ENCODE results near the gene BRD2. TPM values are rescaled to one million over a fixed set of nuclear protein-coding genes. Genes with fewer than 3 reads are reported as not detected.

BRD2 gene
- total RNA-seq, 3 donors from 2014 or later = 133 to 195 (median 168) TPM

DNA sequence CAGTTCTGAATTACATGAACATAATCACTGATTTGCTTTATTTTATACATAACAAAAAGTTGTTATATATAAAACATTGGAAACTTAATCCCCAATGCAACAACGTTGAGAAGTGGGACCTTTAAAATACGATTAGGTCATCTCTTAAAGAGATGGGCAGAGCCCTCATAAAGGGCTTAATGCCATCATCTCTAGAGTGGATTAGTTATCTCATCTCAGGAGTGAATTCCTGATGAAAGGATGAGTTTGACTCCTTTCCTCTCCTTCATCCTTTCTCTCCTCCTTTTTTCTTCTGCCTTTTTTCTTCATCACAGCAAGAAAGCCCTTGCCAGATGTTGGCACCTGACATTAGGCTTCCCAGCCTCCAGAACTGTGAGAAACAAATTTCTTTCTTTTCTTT lies 27.1 kb downstream of the BRD2 start:
- Histone ChIP-seq H3K36me3 (ENCODE audit: low read depth) (no peaks in the 10 kb centered on the region), H3K4me1 (ENCODE audit: low read depth) (no peaks in the 10 kb centered on the region), H3K4me3 (no peak overlapping the region), H3K9me3 (no peaks in the 10 kb centered on the region)
- DNase-seq (no peak), ATAC-seq (no peak)
- intact Hi-C loops (cut with DNase I, micrococcal nuclease) = no loop called here
- no peak for TF ChIP-seq CTCF (IDR thresholded peaks at IDR 0.05)

GRCh38 chr6:33000055-33000454 lies 31.7 kb downstream of the BRD2 start:
- H3K9me3 ChIP-seq = no peaks in the 10 kb centered on the region
- no peaks in the 10 kb centered on the region for H3K4me1 ChIP-seq (ENCODE audit: low read depth)
- intact Hi-C loops (cut with DNase I, micrococcal nuclease) = no loop called here
- H3K36me3 ChIP-seq (ENCODE audit: low read depth) = no peaks in the 10 kb centered on the region
- TF ChIP-seq CTCF (IDR thresholded peaks at IDR 0.05) = no peak
- ATAC-seq (no peak), DNase-seq (no peak)
- no peak overlapping the region for H3K4me3 ChIP-seq

DNA sequence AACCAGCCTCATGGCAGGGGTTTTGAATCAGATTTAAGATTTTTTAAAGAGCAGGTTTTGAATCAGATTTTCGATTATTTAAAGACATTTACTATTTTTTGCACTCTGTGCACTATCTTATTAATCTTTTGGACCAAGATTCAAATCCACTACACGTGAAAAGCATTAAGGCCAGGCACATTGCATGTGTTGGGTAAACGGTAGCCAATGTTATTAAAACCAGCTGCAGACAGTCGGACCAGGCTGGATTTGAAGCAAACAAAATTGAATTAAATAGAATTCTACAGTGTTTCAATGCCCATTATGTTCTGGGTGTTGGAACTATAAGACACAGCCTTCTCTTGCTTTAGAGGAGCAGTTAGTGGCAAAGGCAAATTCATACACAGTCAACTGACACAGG lies 33.3 kb downstream of the BRD2 start:
- Histone ChIP-seq H3K4me3 (no peak overlapping the region), H3K4me1 (ENCODE audit: low read depth) (no peaks in the 10 kb centered on the region), H3K36me3 (ENCODE audit: low read depth) (no peaks in the 10 kb centered on the region), H3K9me3 (no peaks in the 10 kb centered on the region)
- TF ChIP-seq CTCF (IDR thresholded peaks at IDR 0.05) = no peak
- DNase-seq (no peak), ATAC-seq (no peak)
- intact Hi-C loops (cut with DNase I, micrococcal nuclease) = no loop called here

DNA sequence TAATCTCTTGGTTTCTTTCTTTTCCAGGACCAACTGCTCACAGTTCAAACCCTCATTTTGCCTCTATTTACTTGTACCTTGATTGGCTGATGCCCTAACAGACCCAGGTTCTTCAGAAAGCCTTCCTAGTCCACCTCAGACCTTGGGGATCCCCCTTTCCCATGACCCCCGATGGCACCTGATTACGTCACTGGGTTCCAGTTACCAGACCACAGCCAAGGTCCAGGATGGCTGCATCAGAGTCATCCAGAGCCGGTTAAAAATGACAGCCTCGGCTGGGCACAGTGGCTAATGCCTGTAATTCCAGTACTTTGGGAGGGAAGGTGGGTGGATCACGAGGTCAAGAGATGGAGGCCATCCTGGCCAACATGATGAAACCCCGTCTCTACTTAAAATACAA lies 36.5 kb downstream of the BRD2 start:
- H3K4me1 ChIP-seq (ENCODE audit: low read depth) = no peaks in the 10 kb centered on the region
- no peak for TF ChIP-seq CTCF (IDR thresholded peaks at IDR 0.05)
- DNase-seq (no peak), ATAC-seq (no peak)
- no peaks in the 10 kb centered on the region for H3K9me3 ChIP-seq
- H3K4me3 ChIP-seq = no peak overlapping the region
- intact Hi-C loops (cut with DNase I, micrococcal nuclease) = no loop called here
- no peaks in the 10 kb centered on the region for H3K36me3 ChIP-seq (ENCODE audit: low read depth)

GRCh38 chr6:33007831-33008400 lies 39.5 kb downstream of the BRD2 start:
- Histone ChIP-seq H3K4me1 (ENCODE audit: low read depth) (no peaks in the 10 kb centered on the region), H3K36me3 (ENCODE audit: low read depth) (no peaks in the 10 kb centered on the region), H3K4me3 (no peak overlapping the region), H3K9me3 (no peaks in the 10 kb centered on the region)
- ATAC-seq = no peak
- no peak for TF ChIP-seq CTCF (IDR thresholded peaks at IDR 0.05)
- intact Hi-C loops (cut with DNase I, micrococcal nuclease) = no loop called here
- no peak for DNase-seq

Measured in mucosa of descending colon (tissue), 3 donors.